K562 (cell line): ENCODE data around the gene STT3B. TPM values are rescaled to one million over a fixed set of nuclear protein-coding genes. Genes with fewer than 3 reads are reported as not detected.

Source experiments
- CBFA2T2 ChIP-seq: fragments of 450-650 bp; conservative IDR thresholded peaks from 2 replicates; pipeline ENCODE4 v1.6.1; 2017; ENCODE audit warnings: mild to moderate bottlenecking
- CC2D1A ChIP-seq: fragments of 450-650 bp; IDR thresholded peaks from 2 replicates; pipeline ENCODE4 v1.6.1; 2017; ENCODE audit warnings: mild to moderate bottlenecking
- CREM ChIP-seq: IDR thresholded peaks from 2 replicates; pipeline ENCODE4 v1.6.1; 2014; ENCODE audit warnings: antibody characterized with exemption, low read depth
- EGR1 ChIP-seq: fragments of 450-650 bp; conservative IDR thresholded peaks from 2 replicates; pipeline ENCODE4 v1.6.1; 2017; ENCODE audit warnings: mild to moderate bottlenecking
- GTF2E2 ChIP-seq: fragments of 200-800 bp; sonication (Bioruptor generic); IDR thresholded peaks from 2 replicates; pipeline ENCODE4 v1.6.1; 2016; ENCODE audit warnings: missing genetic modification characterization, missing compliant biosample characterization
- HEY1 ChIP-seq: fragments of 250-450 bp; sonication (Bioruptor Pico); IDR thresholded peaks from 2 replicates; pipeline ENCODE4 v1.5.0; 2020; ENCODE audit warnings: mild to moderate bottlenecking, moderate library complexity, borderline replicate concordance
- ILF3 ChIP-seq: fragments of 450-650 bp; IDR thresholded peaks from 2 replicates; pipeline ENCODE4 v1.6.1; 2018; ENCODE audit warnings: antibody characterized with exemption, mild to moderate bottlenecking, moderate library complexity, borderline replicate concordance
- MCM3 ChIP-seq: fragments of 450-650 bp; IDR thresholded peaks from 2 replicates; pipeline ENCODE4 v1.6.1; 2016
- NCOR1 ChIP-seq: fragments of 450-650 bp; IDR thresholded peaks from 2 replicates; pipeline ENCODE4 v1.6.1; 2016; ENCODE audit warnings: mild to moderate bottlenecking, moderate library complexity
- NR2C1 ChIP-seq, 2 experiments: fragments of 450-650 bp; IDR thresholded peaks; 2 replicates each; pipeline ENCODE4 v1.6.1; 2017; ENCODE audit warnings: mild to moderate bottlenecking in 2 of 2, antibody characterized with exemption in 1 of 2, inconsistent platforms in 1 of 2, missing compliant biosample characterization in 1 of 2, missing genetic modification characterization in 1 of 2
- PCBP1 ChIP-seq: fragments of 200-400 bp; formaldehyde crosslinking; IDR thresholded peaks from 2 replicates; pipeline ENCODE4 v1.6.1; 2018; ENCODE audit warnings: mild to moderate bottlenecking, low read depth, low read length; ENCODE audit not compliant: poor library complexity, severe bottlenecking
- RBM34 ChIP-seq: fragments of 200-400 bp; formaldehyde crosslinking; IDR thresholded peaks from 2 replicates; pipeline ENCODE4 v1.6.1; 2018; ENCODE audit warnings: low read length, borderline replicate concordance; ENCODE audit not compliant: insufficient read depth
- SREBF2 ChIP-seq: sonication (generic); formaldehyde crosslinking; IDR thresholded peaks from 2 replicates; pipeline ENCODE4 v1.4.0; 2020; ENCODE audit warnings: mild to moderate bottlenecking, missing genetic modification reagents
- VEZF1 ChIP-seq: fragments of 200-800 bp; sonication (Bioruptor generic); IDR thresholded peaks from 2 replicates; pipeline ENCODE4 v1.6.1; 2017; ENCODE audit warnings: missing genetic modification characterization, missing compliant biosample characterization
- ZKSCAN8 ChIP-seq: fragments of 200-800 bp; sonication (Bioruptor generic); IDR thresholded peaks from 2 replicates; pipeline ENCODE4 v1.6.1; 2016; ENCODE audit warnings: missing genetic modification characterization, missing compliant biosample characterization
- ZNF175 ChIP-seq: fragments of 200-800 bp; sonication (Bioruptor generic); IDR thresholded peaks from 2 replicates; pipeline ENCODE4 v1.6.1; 2016; ENCODE audit warnings: low read depth, mild to moderate bottlenecking, missing genetic modification characterization, missing compliant biosample characterization
- ZNF277 ChIP-seq: fragments of 250-450 bp; sonication (Bioruptor Pico); IDR thresholded peaks from 2 replicates; pipeline ENCODE4 v1.8.0; 2022; ENCODE audit warnings: inconsistent platforms, mild to moderate bottlenecking, moderate library complexity, borderline replicate concordance
- polyA plus RNA-seq, 8 experiments: library from polyadenylated mRNA; depleted of rRNA in 4 of 8; stranded (reverse) in 5 of 8; unstranded in 3 of 8; fragments of >200 nt; fragmentation: Nextera tagmentation in 2 of 8; fragmentation: Illumina TruSeq in 1 of 8; extraction: Ambion mirVana in 2 of 8; extraction: Trizol in 1 of 8; gene quantifications; 2 replicates each; pipeline versions ENCODE4 v1.2.1 to v1.2.3, GENCODE V29; 2011 to 2014; ENCODE audit warnings: inconsistent platforms in 1 of 8, missing spikeins in 1 of 8
- total RNA-seq, 7 experiments: library from RNA; depleted of rRNA in 6 of 7; stranded (reverse); fragments of >200 nt in 6 of 7; fragmentation: Illumina TruSeq in 2 of 7; extraction: Trizol in 2 of 7; gene quantifications; 2 replicates each; pipeline versions ENCODE4 v1.2.1 to v1.2.3, GENCODE V29; 2011 to 2021; ENCODE audit warnings: low replicate concordance in 1 of 7
- TF ChIP-seq, protein P1 (sequence below): fragments of 250-450 bp; sonication (Bioruptor Pico); IDR thresholded peaks from 2 replicates; pipeline ENCODE4 v1.5.0; 2020; ENCODE audit warnings: mild to moderate bottlenecking, borderline replicate concordance
- TF ChIP-seq, protein P2 (sequence below): fragments of 450-650 bp; IDR thresholded peaks from 2 replicates; pipeline ENCODE4 v1.6.1; 2016; ENCODE audit warnings: mild to moderate bottlenecking

STT3B gene
- total and polyA plus RNA-seq, 9 of the 15 experiments (the other 6 are each of a cell fraction or from before 2014, with no cell fraction given), result 22.4 to 147 (median 100) TPM

DNA sequence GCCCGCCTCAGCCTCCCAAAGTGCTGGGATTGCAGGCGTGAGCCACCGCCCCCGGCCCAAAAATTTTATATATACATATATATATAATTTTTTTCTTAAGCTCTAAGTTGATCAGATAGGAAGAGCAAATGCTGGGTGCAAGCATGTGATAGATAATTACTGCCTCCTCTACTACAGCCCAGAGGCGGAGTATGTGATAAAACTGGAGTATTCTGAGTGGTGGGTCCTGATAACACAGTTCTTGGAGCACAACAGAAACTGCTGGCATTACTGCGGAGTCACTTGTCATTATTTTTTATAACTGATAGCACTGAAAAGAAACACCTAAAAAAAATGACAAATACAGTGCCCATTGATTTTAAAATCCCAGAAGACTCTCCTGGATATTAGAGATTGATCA lies 41.1 kb upstream of the STT3B start (continued):
- TF ChIP-seq VEZF1 (CRISPR knock-in tag), result peak; percentile 52; the same call in 1 of the 2 replicates
- no peak for TF ChIP-seq GTF2E2
- no peak for TF ChIP-seq PCBP1
- TF ChIP-seq HEY1 (CRISPR knock-in tag), result peak; percentile 84
- TF ChIP-seq, protein P1, sequence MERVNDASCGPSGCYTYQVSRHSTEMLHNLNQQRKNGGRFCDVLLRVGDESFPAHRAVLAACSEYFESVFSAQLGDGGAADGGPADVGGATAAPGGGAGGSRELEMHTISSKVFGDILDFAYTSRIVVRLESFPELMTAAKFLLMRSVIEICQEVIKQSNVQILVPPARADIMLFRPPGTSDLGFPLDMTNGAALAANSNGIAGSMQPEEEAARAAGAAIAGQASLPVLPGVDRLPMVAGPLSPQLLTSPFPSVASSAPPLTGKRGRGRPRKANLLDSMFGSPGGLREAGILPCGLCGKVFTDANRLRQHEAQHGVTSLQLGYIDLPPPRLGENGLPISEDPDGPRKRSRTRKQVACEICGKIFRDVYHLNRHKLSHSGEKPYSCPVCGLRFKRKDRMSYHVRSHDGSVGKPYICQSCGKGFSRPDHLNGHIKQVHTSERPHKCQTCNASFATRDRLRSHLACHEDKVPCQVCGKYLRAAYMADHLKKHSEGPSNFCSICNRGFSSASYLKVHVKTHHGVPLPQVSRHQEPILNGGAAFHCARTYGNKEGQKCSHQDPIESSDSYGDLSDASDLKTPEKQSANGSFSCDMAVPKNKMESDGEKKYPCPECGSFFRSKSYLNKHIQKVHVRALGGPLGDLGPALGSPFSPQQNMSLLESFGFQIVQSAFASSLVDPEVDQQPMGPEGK (CRISPR knock-in tag), result no peak
- TF ChIP-seq SREBF2 (CRISPR knock-in tag), result no peak
- no peak for TF ChIP-seq EGR1
- TF ChIP-seq ILF3, result peak; percentile 47; the same call in 1 of the 2 replicates
- peak; percentile 95 for TF ChIP-seq CBFA2T2
- no peak for TF ChIP-seq RBM34
- no peak for TF ChIP-seq ZNF277 (CRISPR knock-in tag)
- TF ChIP-seq CC2D1A, result peak; percentile 86; the same call in 1 of the 2 replicates
- TF ChIP-seq ZNF175 (CRISPR knock-in tag), result 0 out of 2 replicates have a peak, but pooled peaks have one; percentile 60
- TF ChIP-seq, protein P2, sequence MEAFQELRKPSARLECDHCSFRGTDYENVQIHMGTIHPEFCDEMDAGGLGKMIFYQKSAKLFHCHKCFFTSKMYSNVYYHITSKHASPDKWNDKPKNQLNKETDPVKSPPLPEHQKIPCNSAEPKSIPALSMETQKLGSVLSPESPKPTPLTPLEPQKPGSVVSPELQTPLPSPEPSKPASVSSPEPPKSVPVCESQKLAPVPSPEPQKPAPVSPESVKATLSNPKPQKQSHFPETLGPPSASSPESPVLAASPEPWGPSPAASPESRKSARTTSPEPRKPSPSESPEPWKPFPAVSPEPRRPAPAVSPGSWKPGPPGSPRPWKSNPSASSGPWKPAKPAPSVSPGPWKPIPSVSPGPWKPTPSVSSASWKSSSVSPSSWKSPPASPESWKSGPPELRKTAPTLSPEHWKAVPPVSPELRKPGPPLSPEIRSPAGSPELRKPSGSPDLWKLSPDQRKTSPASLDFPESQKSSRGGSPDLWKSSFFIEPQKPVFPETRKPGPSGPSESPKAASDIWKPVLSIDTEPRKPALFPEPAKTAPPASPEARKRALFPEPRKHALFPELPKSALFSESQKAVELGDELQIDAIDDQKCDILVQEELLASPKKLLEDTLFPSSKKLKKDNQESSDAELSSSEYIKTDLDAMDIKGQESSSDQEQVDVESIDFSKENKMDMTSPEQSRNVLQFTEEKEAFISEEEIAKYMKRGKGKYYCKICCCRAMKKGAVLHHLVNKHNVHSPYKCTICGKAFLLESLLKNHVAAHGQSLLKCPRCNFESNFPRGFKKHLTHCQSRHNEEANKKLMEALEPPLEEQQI, result peak; percentile 84
- no peak for TF ChIP-seq MCM3
- TF ChIP-seq NCOR1, result peak; percentile 95
- TF ChIP-seq ZKSCAN8 (CRISPR knock-in tag), result peak; percentile 73; the same call in 1 of the 2 replicates
- peak; percentile 19; the same call in 1 of the 2 replicates for TF ChIP-seq NR2C1 (IDR thresholded peaks at IDR 0.05)
- no peak; the same call in 1 of the 2 replicates for TF ChIP-seq NR2C1 (tag; IDR thresholded peaks at IDR 0.05)
- TF ChIP-seq CREM, result peak; percentile 72; the same call in 1 of the 2 replicates
